ENCODE results near the gene C17orf114.

The C17orf114 gene

GRCh38 chr17:4806777-4807604, 4.9 kb upstream of the C17orf114 start, which contains the start of gene PLD2:
Gene PLD2 (plus strand): TSS chr17:4807152. CDS start chr17:4807773, 621 bp downstream.
- no peak for TF ChIP-seq HNF4G (IDR thresholded peaks at IDR 0.05)
- TF ChIP-seq YY1 (IDR thresholded peaks at IDR 0.05) = no peak
- no peak for TF ChIP-seq SP1 (IDR thresholded peaks at IDR 0.05)
- no peak for TF ChIP-seq JUND (IDR thresholded peaks at IDR 0.05)
- no peak for TF ChIP-seq ZBTB33 (IDR thresholded peaks at IDR 0.05)
- no peak for TF ChIP-seq HNF4A (conservative IDR thresholded peaks at IDR 0.05)
- TF ChIP-seq CTCF (IDR thresholded peaks at IDR 0.05; ENCODE audit: low read depth, low read length, missing input control) = no peak
- no peak for TF ChIP-seq MAX (IDR thresholded peaks at IDR 0.05)
- TF ChIP-seq ATF3 (IDR thresholded peaks at IDR 0.05) = no peak
- TF ChIP-seq FOXA1 (IDR thresholded peaks at IDR 0.05) = no peak
- TF ChIP-seq REST (IDR thresholded peaks at IDR 0.05) = no peak
- no peak for TF ChIP-seq RAD21 (IDR thresholded peaks at IDR 0.05)
- no peak for TF ChIP-seq EGR1 (IDR thresholded peaks at IDR 0.05; ENCODE audit: low read depth in 2 of 2)
- TF ChIP-seq FOXA2 (IDR thresholded peaks at IDR 0.05) = no peak
- TF ChIP-seq TAF1 (conservative IDR thresholded peaks at IDR 0.05) = no peak
- no peak for TF ChIP-seq GABPA (IDR thresholded peaks at IDR 0.05 in 1 of 2, conservative IDR thresholded peaks at IDR 0.05 in 1 of 2)
- TF ChIP-seq RXRA (IDR thresholded peaks at IDR 0.05) = no peak
- no peak for TF ChIP-seq NR2F2 (IDR thresholded peaks at IDR 0.05)
- Histone ChIP-seq H3K27me3 (ENCODE audit: control insufficient read depth in 4 of 4, insufficient read depth in 4 of 4, low read length in 3 of 4) (no peaks in the 10 kb centered on the region), H3K36me3 (ENCODE audit: control insufficient read depth in 4 of 4, insufficient read depth in 3 of 4, low read depth in 1 of 4, low read length in 3 of 4) (peaks cover 0 to 5% (median 1%) of the 10 kb centered on the region in 4 donors), H3K9me3 (ENCODE audit: control insufficient read depth in 4 of 4, low read length in 3 of 4) (no peaks in the 10 kb centered on the region), H3K4me1 (ENCODE audit: control insufficient read depth in 4 of 4, insufficient read depth in 4 of 4, low read length in 3 of 4) (peaks cover 10 to 24% (median 17%) of the 10 kb centered on the region in 4 donors), H3K4me3 (ENCODE audit: low read depth in 1 of 3, low read length in 3 of 3) (peak within 1 kb of the TSS; percentile 67 to 87 (median 69)), H3K9ac (ENCODE audit: low read depth in 1 of 2, low read length in 2 of 2) (peak within 1 kb of the TSS; percentile 10 to 54), H3K27ac (ENCODE audit: low read depth in 1 of 2, low read length in 2 of 2) (peak within 1 kb of the TSS; percentile 35 to 59)
- peak; percentile 81 for DNase-seq (ENCODE audit: low spot score)
- under 1% methylated on average over 106 of the region's 106 CpGs for WGBS
